NCI-H345 treated with DMSO at 0.1 percent for 48 hours (cell line): ENCODE data around the gene RAB4B.
A peak's percentile ranks its signal among the peaks of the same experiment; 100 is the strongest.
"Not testable (repeated sequence)": the region's sequence is repeated elsewhere in the genome, so short reads cannot be mapped to it uniquely, and the experiment has no call there.

Source experiments
- DNase-seq: peaks from one replicate; lab custom pipeline; 2025; ENCODE audit not compliant: unreplicated experiment; lab: John Stamatoyannopoulos, UW

Gene RAB4B, protein sequence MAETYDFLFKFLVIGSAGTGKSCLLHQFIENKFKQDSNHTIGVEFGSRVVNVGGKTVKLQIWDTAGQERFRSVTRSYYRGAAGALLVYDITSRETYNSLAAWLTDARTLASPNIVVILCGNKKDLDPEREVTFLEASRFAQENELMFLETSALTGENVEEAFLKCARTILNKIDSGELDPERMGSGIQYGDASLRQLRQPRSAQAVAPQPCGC

GRCh38 chr19:40777937-40778705, at the start of gene RAB4B:
Gene RAB4B (plus strand): TSS chr19:40778247. CDS start chr19:40778376, 129 bp downstream.
- DNase-seq = peak; percentile 100

DNA sequence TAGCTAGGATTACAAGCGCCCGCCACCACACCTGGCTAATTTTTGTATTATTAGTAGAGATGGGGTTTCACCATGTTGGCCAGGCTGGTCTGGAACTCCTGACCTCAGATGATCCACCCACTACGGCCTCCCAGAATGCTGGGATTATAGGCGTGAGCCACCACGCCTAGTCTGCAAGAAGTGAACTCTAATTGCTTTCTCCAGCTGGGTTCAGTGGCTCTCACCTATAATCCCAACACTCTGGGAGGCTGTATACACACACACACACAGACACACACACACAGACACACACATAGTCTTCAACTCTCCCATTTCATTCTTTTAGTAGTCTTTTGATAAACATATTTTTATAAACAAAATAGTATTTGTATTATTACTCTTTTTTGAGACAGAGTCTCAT, 48.0 kb upstream of the RAB4B start:
- DNase-seq = not testable (repeated sequence)

GRCh38 chr19:40732304-40732703, 45.7 kb upstream of the RAB4B start:
- DNase-seq = not testable (repeated sequence)

- DNase-seq = no peak
These were observed 44.9 kb upstream of the RAB4B start for GRCh38 chr19:40733149-40733548.

DNA sequence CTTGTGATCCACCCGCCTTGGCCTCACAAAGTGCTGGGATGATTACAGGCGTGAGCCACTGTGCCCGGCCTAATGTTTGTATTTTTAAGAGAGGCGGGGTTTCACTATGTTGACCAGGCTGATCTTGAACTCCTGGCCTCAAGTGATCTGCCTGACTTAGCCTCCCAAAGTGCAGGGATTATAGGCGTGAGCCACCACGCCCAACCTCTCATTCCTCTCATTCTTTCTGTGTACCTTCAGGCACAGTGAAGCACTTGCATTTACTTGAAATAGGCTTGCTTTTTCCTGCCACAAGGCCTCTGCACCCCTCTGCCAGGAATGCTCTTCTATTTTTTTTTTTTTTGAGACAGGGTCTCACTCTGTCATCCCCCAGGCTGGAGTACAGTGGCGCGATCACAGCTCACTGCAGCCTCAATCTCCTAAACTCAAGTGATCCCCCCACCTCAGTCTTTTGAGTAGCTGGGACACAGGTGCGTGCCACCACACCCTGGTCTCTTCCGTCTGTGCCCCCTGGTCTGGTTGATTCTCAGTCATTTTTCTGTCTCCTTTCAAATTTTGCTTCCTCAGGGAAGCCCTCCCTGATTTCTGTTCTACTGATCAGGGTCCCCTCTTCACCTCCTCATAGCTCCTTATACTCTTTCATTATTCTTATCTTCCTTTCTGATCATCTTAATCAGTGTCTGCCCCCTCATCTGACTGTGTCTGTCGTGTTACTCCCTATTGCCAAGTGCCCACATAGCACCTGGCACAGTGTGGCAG, 42.9 kb upstream of the RAB4B start:
- DNase-seq = no peak

GRCh38 chr19:40736661-40737060, 41.4 kb upstream of the RAB4B start:
- DNase-seq = no peak

GRCh38 chr19:40737102-40737644, 40.9 kb upstream of the RAB4B start:
- DNase-seq = no peak

DNA sequence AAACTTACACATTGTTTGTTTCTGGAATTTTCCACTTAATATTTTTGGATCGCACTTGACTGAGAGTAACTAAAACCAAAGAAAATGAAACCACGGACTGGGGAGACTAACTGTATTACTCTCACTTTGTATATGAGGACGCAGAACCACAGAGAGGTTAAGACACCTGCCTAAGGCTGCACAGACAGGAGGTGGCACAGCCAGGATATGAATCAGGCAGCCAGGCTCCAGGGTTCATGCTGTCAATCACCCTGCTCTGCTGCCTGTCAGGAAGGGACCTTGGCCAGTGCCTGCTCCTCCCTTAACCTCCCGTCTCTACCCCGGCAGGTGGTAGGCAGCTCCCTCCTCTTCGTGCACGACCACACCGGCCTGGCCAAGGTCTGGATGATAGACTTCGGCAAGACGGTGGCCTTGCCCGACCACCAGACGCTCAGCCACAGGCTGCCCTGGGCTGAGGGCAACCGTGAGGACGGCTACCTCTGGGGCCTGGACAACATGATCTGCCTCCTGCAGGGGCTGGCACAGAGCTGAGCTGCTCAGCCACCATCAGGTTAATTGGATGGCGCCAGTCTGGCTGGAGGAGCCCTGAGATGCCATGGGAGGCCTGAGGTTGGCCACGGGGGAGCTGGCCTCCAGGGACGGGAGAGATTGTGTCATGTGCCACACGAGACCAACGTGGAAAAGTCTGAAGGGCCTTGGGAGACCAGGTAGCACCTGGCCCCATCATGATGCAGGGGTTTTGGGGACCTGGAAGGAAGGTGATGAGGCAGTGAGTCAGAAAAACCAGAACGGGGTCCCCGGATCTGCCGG, 38.8 kb upstream of the RAB4B start:
- no peak for DNase-seq

GRCh38 chr19:40739871-40740703, 38.0 kb upstream of the RAB4B start:
- no peak for DNase-seq

DNA sequence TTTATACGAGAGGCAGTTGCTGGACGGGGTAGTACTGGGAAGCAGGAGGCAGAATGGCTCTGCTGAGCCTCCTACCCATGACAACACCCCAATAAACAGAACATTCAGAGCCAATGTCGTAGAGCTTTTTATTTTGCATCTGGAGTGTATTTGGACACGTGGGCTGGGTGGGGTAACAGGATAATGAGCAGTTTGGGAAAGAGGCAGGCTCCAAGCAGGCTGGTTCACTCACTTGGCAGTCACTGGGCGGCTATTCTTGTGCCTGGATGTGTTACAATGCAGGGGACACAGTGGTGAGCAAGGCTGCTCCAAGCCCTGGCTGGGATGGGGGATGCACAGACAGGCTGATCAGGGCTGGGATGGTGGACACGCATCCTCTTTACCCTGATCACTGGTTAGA, 37.3 kb upstream of the RAB4B start:
- no peak for DNase-seq

GRCh38 chr19:40741527-40742390, 36.3 kb upstream of the RAB4B start:
- no peak for DNase-seq

DNA sequence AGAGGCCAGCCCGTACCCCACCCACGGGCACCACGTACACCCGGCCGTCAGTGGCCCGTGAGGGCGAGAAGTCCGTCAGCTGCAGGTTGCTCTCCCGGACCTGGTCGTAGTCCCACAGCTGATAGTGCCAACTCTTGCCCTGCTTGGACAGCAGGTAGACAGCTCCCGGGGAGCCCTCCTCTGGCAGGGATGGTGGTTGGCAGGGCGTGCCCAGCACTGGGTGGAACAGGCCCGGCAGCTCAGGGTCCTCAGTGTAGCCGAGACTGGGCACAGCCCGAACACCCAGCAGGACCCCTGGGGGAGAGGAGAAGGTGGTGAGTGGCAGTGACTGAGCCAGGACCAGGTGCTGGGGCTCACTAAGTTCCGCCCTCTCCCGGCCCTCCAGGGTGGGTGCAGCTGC, 35.6 kb upstream of the RAB4B start:
- DNase-seq = no peak

GRCh38 chr19:40742886-40743285, 35.2 kb upstream of the RAB4B start:
- DNase-seq = no peak

GRCh38 chr19:40743926-40744325, 34.1 kb upstream of the RAB4B start:
- DNase-seq = no peak

DNA sequence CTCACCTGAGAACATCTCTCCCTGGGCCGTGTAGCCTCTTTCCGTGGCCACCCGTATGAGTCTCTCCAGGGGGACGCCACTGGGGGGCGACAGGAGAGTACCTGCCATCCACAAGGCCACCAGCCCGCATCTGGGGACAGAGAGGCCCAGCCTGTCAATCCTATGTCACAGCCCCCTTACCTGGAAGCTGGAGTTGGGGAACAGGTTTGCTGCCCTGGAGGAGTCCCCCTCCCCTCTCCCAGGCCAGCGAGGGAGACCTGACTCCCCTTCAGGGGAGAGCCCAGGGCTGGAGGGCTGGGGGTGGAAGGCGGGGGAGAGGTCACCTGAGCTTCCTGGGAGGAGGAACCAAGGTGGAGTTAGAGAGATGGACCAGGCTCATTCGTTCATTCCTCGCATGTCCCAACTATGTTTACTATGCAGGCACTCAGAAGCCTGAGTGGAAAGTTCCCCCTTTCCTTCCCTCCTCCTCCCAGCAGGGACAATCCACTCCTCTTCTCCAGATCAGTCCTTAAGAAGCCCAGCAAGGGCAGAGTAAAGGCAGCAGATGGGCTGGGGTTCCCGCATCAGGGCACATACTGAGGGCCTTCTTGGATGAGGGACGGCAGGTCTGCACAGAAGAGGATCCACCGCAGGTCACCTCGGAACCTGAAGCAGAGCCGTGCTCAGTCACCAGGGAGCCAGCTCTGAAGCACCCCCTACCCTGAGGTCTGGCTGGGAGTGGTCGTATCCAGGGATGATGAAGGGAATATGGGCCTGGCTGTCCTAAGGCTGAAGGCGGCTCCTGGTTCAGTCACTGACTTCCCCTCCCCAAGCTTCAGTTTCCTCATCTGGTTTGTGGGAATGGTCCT, 33.3 kb upstream of the RAB4B start:
- DNase-seq = no peak

- DNase-seq = no peak
These were observed 32.7 kb upstream of the RAB4B start for GRCh38 chr19:40745402-40745780.

- DNase-seq = no peak
These were observed 30.5 kb upstream of the RAB4B start for GRCh38 chr19:40747536-40747935.
